Medulla oblongata (tissue), 1 donor: ENCODE results near the gene CHAD.
"Not testable (repeated sequence)": the region's sequence is repeated elsewhere in the genome, so short reads cannot be mapped to it uniquely, and the experiment has no call there.

Experiments used
- DNase-seq: peaks from one replicate; pipeline ENCODE4 v3.0.0-alpha.2; 2015; ENCODE audit errors: extremely low spot score

The CHAD gene

GRCh38 chr17:50426814-50427787 is 41.6 kb downstream of the CHAD start:
- DNase-seq, result peak; percentile 21

DNA sequence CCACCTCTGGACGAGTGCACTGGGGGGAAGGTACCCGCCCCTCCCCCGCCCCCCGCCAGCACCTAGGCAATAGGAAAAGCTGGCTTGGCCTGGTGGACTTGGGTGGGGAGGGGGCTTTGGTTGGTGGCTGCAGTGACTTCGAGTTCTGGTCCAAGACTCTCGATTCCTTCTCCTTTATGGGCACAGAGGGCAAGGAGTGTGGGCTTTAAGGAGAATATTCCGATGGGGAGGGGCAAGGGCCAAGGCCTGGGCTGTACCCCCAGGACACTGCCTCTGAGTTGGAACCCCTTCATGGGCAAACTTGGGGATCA is 42.3 kb downstream of the CHAD start:
- no peak for DNase-seq

DNA sequence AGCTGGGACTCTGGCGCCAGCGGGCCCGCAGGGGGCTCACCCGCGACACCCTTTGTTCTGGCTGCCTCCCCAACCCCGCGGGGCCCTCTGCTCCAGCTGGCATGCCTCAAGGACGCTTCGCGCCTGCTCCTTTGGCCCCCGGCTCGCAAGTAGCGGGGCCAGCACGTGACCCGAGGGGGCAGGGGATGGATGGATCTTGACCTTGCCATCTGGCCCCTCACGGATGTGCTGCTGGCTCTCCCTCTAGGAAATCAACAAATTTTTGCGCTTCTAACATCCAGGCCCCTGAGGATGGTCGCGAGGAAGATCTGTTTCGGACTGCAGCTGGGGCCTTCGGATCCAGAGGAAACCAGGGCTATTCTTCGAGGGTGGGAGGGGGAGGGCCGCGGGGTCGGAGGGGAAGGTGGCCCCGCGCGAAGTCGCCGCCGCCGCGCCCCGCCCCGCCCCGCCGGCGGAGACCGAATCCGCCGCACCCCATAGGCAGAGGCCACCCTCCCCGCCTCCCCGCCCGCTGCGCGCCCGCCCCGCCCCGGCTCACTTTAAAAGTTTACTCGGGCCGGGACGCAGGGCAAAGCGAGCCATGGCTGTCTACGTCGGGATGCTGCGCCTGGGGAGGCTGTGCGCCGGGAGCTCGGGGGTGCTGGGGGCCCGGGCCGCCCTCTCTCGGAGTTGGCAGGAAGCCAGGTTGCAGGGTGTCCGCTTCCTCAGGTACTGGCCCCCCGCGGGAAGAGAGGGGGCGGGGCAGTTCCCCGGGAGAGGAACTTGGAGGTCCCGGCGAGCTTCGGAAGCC is 42.8 kb downstream of the CHAD start, which contains the start of gene ACSF2:
ACSF2 (plus strand) TSS at position 537 of the 790 bp plus-strand sequence; CDS start at position 581, 44 bp downstream.
- DNase-seq, result peak; percentile 29

DNA sequence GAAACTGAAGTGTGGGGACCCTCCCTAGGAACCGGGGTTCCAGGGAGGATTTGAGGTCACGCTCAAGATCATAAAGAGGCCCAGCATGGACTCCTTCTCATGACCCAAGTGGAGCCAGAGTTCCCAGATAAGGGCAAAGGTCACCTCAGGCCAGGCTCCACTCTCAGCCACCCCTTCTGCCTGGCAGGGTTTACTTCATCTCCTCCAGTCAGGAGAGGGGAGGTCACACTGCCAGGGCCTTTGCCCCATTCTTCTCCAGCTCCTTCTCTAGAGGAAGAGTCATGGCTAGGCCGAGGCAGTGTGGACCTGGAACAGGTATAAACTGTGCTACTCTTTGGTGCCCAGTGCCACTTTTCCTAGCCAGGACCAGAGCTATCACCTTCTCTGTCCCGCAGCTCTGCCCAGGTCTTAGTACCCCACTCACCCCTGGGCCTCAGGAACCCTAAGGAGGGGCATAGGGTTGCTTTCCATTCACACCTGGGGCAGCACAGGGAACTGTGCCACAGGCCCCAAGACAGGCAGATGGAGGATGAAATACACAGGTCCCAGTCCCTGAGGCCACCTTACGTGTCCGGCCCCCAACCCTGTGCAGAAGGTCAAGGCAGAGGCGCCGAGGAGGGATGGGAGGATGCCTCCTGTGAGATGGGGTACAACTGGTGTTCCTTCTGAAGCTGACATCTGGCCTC is 43.5 kb downstream of the CHAD start:
- no peak for DNase-seq

GRCh38 chr17:50424246-50424995 is 44.3 kb downstream of the CHAD start:
- no peak for DNase-seq

- peak; percentile 11 for DNase-seq
Measured at GRCh38 chr17:50423553-50424159, 45.0 kb downstream of the CHAD start.

GRCh38 chr17:50422738-50423137 is 45.9 kb downstream of the CHAD start:
- DNase-seq, result no peak

GRCh38 chr17:50421308-50422051 is 47.2 kb downstream of the CHAD start:
- DNase-seq, result peak; percentile 51

GRCh38 chr17:50420419-50421112 is 48.1 kb downstream of the CHAD start:
- DNase-seq, result no peak

DNA sequence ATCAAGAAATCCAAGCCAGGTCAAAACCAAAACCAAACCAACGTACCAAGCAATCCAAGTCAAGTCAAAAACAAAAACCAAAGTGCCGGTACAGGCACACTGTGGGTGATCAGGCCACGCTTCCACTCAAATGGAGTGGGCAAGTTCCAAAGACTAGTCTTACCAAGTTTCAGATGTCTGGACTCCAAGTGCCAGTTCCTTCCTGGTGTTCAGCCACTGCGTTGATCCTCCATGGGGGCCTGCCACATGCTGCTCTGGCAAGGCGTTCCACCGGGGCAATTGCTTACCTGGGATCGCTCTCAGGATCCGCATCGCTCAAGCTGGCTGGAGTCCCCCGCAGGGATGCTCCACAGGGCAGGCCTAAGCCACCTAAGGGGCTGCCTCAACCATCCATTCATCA is 49.1 kb downstream of the CHAD start:
- not testable (repeated sequence) for DNase-seq

DNA sequence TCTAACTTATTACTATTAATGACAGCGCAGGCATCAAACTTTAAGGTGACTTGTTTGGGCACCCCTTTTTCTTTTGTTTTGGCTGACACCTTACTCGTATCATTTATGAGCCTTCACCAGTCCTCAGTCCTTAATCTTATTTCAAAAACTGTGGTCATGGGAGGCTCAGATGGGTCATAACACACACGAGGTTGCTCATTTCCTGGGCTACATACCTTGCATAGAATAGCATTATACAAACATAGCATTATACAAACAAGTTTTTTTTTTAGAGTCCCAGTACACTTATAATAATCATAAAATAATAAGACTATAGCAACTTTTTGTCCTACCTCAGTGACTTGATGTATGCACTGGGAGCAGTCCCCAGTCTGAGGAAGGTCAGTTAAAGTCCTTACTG is 53.9 kb downstream of the CHAD start:
- no peak for DNase-seq
